B cell (primary cell): Measurements from ENCODE around the gene SCPEP1. TPM values are rescaled to one million over a fixed set of nuclear protein-coding genes. Genes with fewer than 3 reads are reported as not detected.

Source experiments
- ATAC-seq: fragments of 200-7000 bp; cut with Tn5 transposase; one replicate; pipeline ENCODE4 v1.10.0; 2021; ENCODE audit warnings: low read depth, mild to moderate bottlenecking, moderate number of reproducible peaks, moderate library complexity
- CTCF ChIA-PET: fragments of 350-600 bp; sonication (Branson Sonifier 250); formaldehyde crosslinking; loops from one replicate; lab custom pipeline; 2021; ENCODE audit warnings: antibody characterized with exemption, inconsistent platforms; lab: Charles Lee
- POLR2A ChIA-PET: fragments of 350-600 bp; sonication (Branson Sonifier 250); formaldehyde crosslinking; loops from one replicate; lab custom pipeline; 2021; ENCODE audit warnings: antibody characterized with exemption; lab: Charles Lee
- DNase-seq: peaks from one replicate; pipeline ENCODE4 v3.0.0; 2013
- H2AFZ ChIP-seq: 2 replicates; pipeline ENCODE4 v1.6.1; 2012; ENCODE audit warnings: mild to moderate bottlenecking, low read depth, low read length; ENCODE audit not compliant: insufficient read depth, poor library complexity, severe bottlenecking
- H3K27ac ChIP-seq, 2 donors: 1 replicate in 1 of 2; 2 replicates in 1 of 2; pipeline ENCODE4 v1.5.1; 2012 to 2013; ENCODE audit warnings: low read length in 2 of 2, mild to moderate bottlenecking in 2 of 2, moderate library complexity in 1 of 2
- H3K27me3 ChIP-seq, 4 experiments: fragments of 200-600 bp in 1 of 4; sonication (generic) in 1 of 4; replicated peaks in 1 of 4; 1 replicate in 2 of 4; 2 replicates in 2 of 4; pipeline versions ENCODE4 v1.6.1 to v1.7.0; 2013 to 2016; ENCODE audit warnings: low read length in 3 of 4, mild to moderate bottlenecking in 2 of 4, mixed read lengths in 1 of 4, moderate library complexity in 1 of 4; ENCODE audit not compliant: insufficient read depth in 4 of 4, control insufficient read depth in 3 of 4; ENCODE audit errors: control extremely low read depth in 1 of 4
- H3K36me3 ChIP-seq, 2 experiments: replicated peaks in 1 of 2; 1 replicate in 1 of 2; 2 replicates in 1 of 2; pipeline versions ENCODE4 v1.6.1 to v1.7.1; 2013; ENCODE audit warnings: low read length in 1 of 2; ENCODE audit not compliant: insufficient read depth in 2 of 2, control insufficient read depth in 1 of 2; ENCODE audit errors: control extremely low read depth in 1 of 2, extremely low read depth in 1 of 2
- H3K4me1 ChIP-seq, 2 donors: fragments of 200-600 bp in 1 of 2; sonication (generic) in 1 of 2; 1 replicate in 1 of 2; 2 replicates in 1 of 2; pipeline versions ENCODE4 v1.5.1 to v1.6.1; 2013 to 2017; ENCODE audit warnings: low read length in 2 of 2; ENCODE audit not compliant: control insufficient read depth in 2 of 2, insufficient read depth in 2 of 2
- H3K4me2 ChIP-seq: replicated peaks from 2 replicates; pipeline ENCODE3; 2012; ENCODE audit warnings: mild to moderate bottlenecking, low read depth, low read length; ENCODE audit not compliant: poor library complexity, severe bottlenecking
- H3K4me3 ChIP-seq, 5 experiments: fragments of 200-600 bp in 1 of 5; sonication (generic) in 1 of 5; 1 replicate in 3 of 5; 2 replicates in 2 of 5; pipeline versions ENCODE4 v1.5.1 to v1.7.0; 2011 to 2016; ENCODE audit warnings: low read length in 4 of 5, mild to moderate bottlenecking in 4 of 5, low read depth in 2 of 5, control low read depth in 1 of 5, moderate library complexity in 1 of 5; ENCODE audit not compliant: insufficient read depth in 1 of 5; ENCODE audit errors: control extremely low read depth in 1 of 5, extremely low read depth in 1 of 5
- H3K79me2 ChIP-seq: fragments of 200-600 bp; sonication (generic); one replicate; pipeline ENCODE4 v1.6.0; 2016; ENCODE audit warnings: low read length; ENCODE audit not compliant: control insufficient read depth, insufficient read depth
- H3K9ac ChIP-seq: fragments of 200-600 bp; sonication (generic); 2 replicates; pipeline ENCODE4 v1.6.1; 2017; ENCODE audit warnings: mild to moderate bottlenecking, low read length, moderate library complexity
- H3K9me3 ChIP-seq, 3 donors: one replicate each; pipeline versions ENCODE4 v1.6.1 to v1.7.1; 2013; ENCODE audit warnings: low read length in 2 of 3; ENCODE audit not compliant: control insufficient read depth in 2 of 3, insufficient read depth in 1 of 3; ENCODE audit errors: control extremely low read depth in 1 of 3
- H4K20me1 ChIP-seq: 2 replicates; pipeline ENCODE4 v1.6.0; 2012; ENCODE audit warnings: mild to moderate bottlenecking, low read length; ENCODE audit not compliant: insufficient read depth, control insufficient read depth, poor library complexity, severe bottlenecking
- H3K27ac Mint-ChIP-seq: one replicate; pipeline ENCODE4 v1.8.0; 2021; ENCODE audit warnings: mixed read lengths
- H3K27me3 Mint-ChIP-seq: one replicate; pipeline ENCODE4 v1.8.0; 2021; ENCODE audit warnings: mixed read lengths
- H3K4me1 Mint-ChIP-seq: one replicate; pipeline ENCODE4 v1.8.0; 2021; ENCODE audit warnings: mixed read lengths
- H3K4me3 Mint-ChIP-seq: one replicate; pipeline ENCODE4 v1.8.0; 2021; ENCODE audit warnings: mixed read lengths
- H3K9me3 Mint-ChIP-seq: one replicate; pipeline ENCODE4 v1.8.0; 2022; ENCODE audit warnings: mixed read lengths; ENCODE audit not compliant: insufficient read depth
- CTCF ChIP-seq: fragments of 200-600 bp; IDR thresholded peaks from one replicate; pipeline ENCODE4 v1.8.0; 2022; ENCODE audit warnings: antibody characterized with exemption, mild to moderate bottlenecking
- EZH2 ChIP-seq: IDR thresholded peaks from 2 replicates; pipeline ENCODE4 v1.6.1; 2012; ENCODE audit warnings: borderline replicate concordance, low read depth, mild to moderate bottlenecking, moderate library complexity, low read length; ENCODE audit not compliant: insufficient read depth, poor library complexity, severe bottlenecking
- WGBS: methylation state at CpG from one replicate; pipeline ENCODE4 v1.1.5; 2013; ENCODE audit warnings: missing lambda C conversion rate; ENCODE audit not compliant: insufficient coverage; 5-methylcytosine and 5-hydroxymethylcytosine counted together
- intact Hi-C: fragments of 100-400 bp; cut with micrococcal nuclease; formaldehyde crosslinking; loops from one replicate; pipeline ENCODE4 v1.10.0; 2022
- polyA plus RNA-seq: library from polyadenylated mRNA; depleted of rRNA; stranded (reverse); fragments of >200 nt; gene quantifications from 2 replicates; pipeline ENCODE4 v1.2.3, GENCODE V29; 2012
- total RNA-seq, 2 donors: library from RNA; stranded (reverse); fragments of 120-200 nt in 1 of 2; gene quantifications; 1 replicate in 1 of 2; 2 replicates in 1 of 2; pipeline versions ENCODE4 v1.2.3 to v1.2.4, GENCODE V29; 2013 to 2022

Gene SCPEP1
- total and polyA plus RNA-seq, 2 donors (not counting 1 experiment from before 2014, with no cell fraction given) = 66.6 to 121 TPM

- no peak overlapping the region for H3K27ac Mint-ChIP-seq
- DNase-seq (no peak), ATAC-seq (no peak)
- Histone ChIP-seq H2AFZ (no peak overlapping the region), H3K9me3 (no peaks in the 10 kb centered on the region), H3K27ac (no peak overlapping the region), H3K36me3 (peaks cover 3 to 10% of the 10 kb centered on the region in 2 experiments), H3K4me1 (peaks cover 11 to 13% of the 10 kb centered on the region in 2 donors), H3K4me3 (no peak overlapping the region), H3K27me3 (no peaks in the 10 kb centered on the region), H3K79me2 (peaks cover 55% of the 10 kb centered on the region), H4K20me1 (peaks cover 14% of the 10 kb centered on the region), H3K9ac (no peak overlapping the region), H3K4me2 (no peak overlapping the region)
- no peak overlapping the region for H3K4me3 Mint-ChIP-seq
- H3K9me3 Mint-ChIP-seq = no peaks in the 10 kb centered on the region
- no peak for TF ChIP-seq CTCF
- TF ChIP-seq EZH2 = no peak
- intact Hi-C loops = no loop called here
- ChIA-PET CTCF (no interaction called here), POLR2A (no interaction called here)
- H3K27me3 Mint-ChIP-seq = no peaks in the 10 kb centered on the region
- H3K4me1 Mint-ChIP-seq = peaks cover 21% of the 10 kb centered on the region
- 100% methylated on average over 3 of the region's 5 CpGs for WGBS
Observed at GRCh38 chr17:56956992-56957391, 20.9 kb upstream of the SCPEP1 start.
